NK-92 treated with Interleukin-12 subunit alpha and Interleukin-12 subunit beta, amount 100 ng/mL, for 24 hours (cell line): ENCODE results near the gene MYO1E.

ENCODE experiments used
- DNase-seq: peaks from one replicate; lab custom pipeline; 2025; lab: John Stamatoyannopoulos, UW

Gene MYO1E

GRCh38 chr15:59227021-59227420, 145.7 kb downstream of the MYO1E start:
- DNase-seq = no peak

GRCh38 chr15:59224474-59224873, 148.2 kb downstream of the MYO1E start:
- no peak for DNase-seq

GRCh38 chr15:59223736-59224135, 148.9 kb downstream of the MYO1E start:
- DNase-seq = no peak

- no peak for DNase-seq
Observed at GRCh38 chr15:59222906-59223550, 149.6 kb downstream of the MYO1E start.

GRCh38 chr15:59221511-59222505, 150.9 kb downstream of the MYO1E start:
- DNase-seq = no peak

- no peak for DNase-seq
Observed at GRCh38 chr15:59218710-59219109, 154.0 kb downstream of the MYO1E start.

- DNase-seq = no peak
Observed at GRCh38 chr15:59217876-59218498, 154.7 kb downstream of the MYO1E start.

- DNase-seq = no peak
Observed at GRCh38 chr15:59216911-59217310, 155.8 kb downstream of the MYO1E start.

GRCh38 chr15:59210186-59210585, 162.5 kb downstream of the MYO1E start:
- no peak for DNase-seq

- no peak for DNase-seq
Observed at GRCh38 chr15:59208613-59209249, 163.9 kb downstream of the MYO1E start.

GRCh38 chr15:59206623-59207183, 166.0 kb downstream of the MYO1E start, which contains the start of gene LDHAL6B:
Gene LDHAL6B (plus strand): TSS chr15:59206843. CDS start chr15:59206941, 98 bp downstream.
- DNase-seq = no peak

- no peak for DNase-seq
Observed at GRCh38 chr15:59205839-59206622, 166.6 kb downstream of the MYO1E start.

- no peak for DNase-seq
Observed at GRCh38 chr15:59203657-59204056, 169.0 kb downstream of the MYO1E start.

GRCh38 chr15:59203008-59203407, 169.7 kb downstream of the MYO1E start:
- no peak for DNase-seq

GRCh38 chr15:59200560-59200959, 172.1 kb downstream of the MYO1E start:
- DNase-seq = no peak

- no peak for DNase-seq
Observed at GRCh38 chr15:59199626-59200465, 172.8 kb downstream of the MYO1E start.

- no peak for DNase-seq
Observed at GRCh38 chr15:59197454-59197853, 175.2 kb downstream of the MYO1E start.

GRCh38 chr15:59196416-59196815, 176.3 kb downstream of the MYO1E start:
- DNase-seq = no peak

GRCh38 chr15:59194639-59195325, 177.9 kb downstream of the MYO1E start:
- DNase-seq = no peak
